Keratinocyte (primary cell): ENCODE results near the gene TACC3. TPM values are rescaled to one million over a fixed set of nuclear protein-coding genes. Genes with fewer than 3 reads are reported as not detected.

ENCODE experiments used
- DNase-seq: peaks from one replicate; pipeline ENCODE4 v3.0.0-alpha.2; 2011; ENCODE audit warnings: low read depth, missing footprints, low spot score
- FAIRE-seq: peaks from 2 replicates; lab custom pipeline; 2011; peaks lifted over from hg19 to GRCh38; lab: Jason Lieb, UNC
- H2AFZ ChIP-seq: 2 replicates; pipeline ENCODE4 v1.6.0; 2012; ENCODE audit warnings: low read length, control low read depth, inconsistent platforms; ENCODE audit not compliant: control insufficient read depth
- H3K27ac ChIP-seq: 2 replicates; pipeline ENCODE4 v1.5.1; 2011; ENCODE audit warnings: low read length; ENCODE audit not compliant: control insufficient read depth, insufficient read depth
- H3K27me3 ChIP-seq: 3 replicates; pipeline ENCODE4 v1.6.0; 2011; ENCODE audit warnings: low read length; ENCODE audit not compliant: control insufficient read depth, insufficient read depth; ENCODE audit errors: extremely low read depth
- H3K36me3 ChIP-seq, 2 experiments: 2 replicates in 1 of 2; 3 replicates in 1 of 2; pipeline ENCODE4 v1.5.1; 2011; ENCODE audit warnings: low read length in 2 of 2, mild to moderate bottlenecking in 1 of 2; ENCODE audit not compliant: control insufficient read depth in 2 of 2, insufficient read depth in 2 of 2; ENCODE audit errors: extremely low read depth in 1 of 2
- H3K4me1 ChIP-seq: 3 replicates; pipeline ENCODE4 v1.5.1; 2011; ENCODE audit warnings: low read length; ENCODE audit not compliant: control insufficient read depth, insufficient read depth; ENCODE audit errors: extremely low read depth
- H3K4me2 ChIP-seq: 3 replicates; pipeline ENCODE4 v1.6.0; 2011; ENCODE audit warnings: low read depth, low read length; ENCODE audit not compliant: control insufficient read depth, insufficient read depth; ENCODE audit errors: extremely low read depth
- H3K4me3 ChIP-seq, 3 experiments: fragments of 200-600 bp in 1 of 3; sonication (generic) in 1 of 3; 2 replicates in 2 of 3; 3 replicates in 1 of 3; pipeline ENCODE4 v1.5.1; 2011 to 2016; ENCODE audit warnings: low read length in 3 of 3, mild to moderate bottlenecking in 3 of 3, control low read depth in 2 of 3, inconsistent platforms in 1 of 3, low read depth in 1 of 3, mixed read lengths in 1 of 3, mixed run types in 1 of 3, moderate library complexity in 1 of 3; ENCODE audit not compliant: control insufficient read depth in 2 of 3, insufficient read depth in 2 of 3; ENCODE audit errors: extremely low read depth in 1 of 3
- H3K79me2 ChIP-seq: 2 replicates; pipeline ENCODE4 v1.6.0; 2012; ENCODE audit warnings: low read length; ENCODE audit not compliant: control insufficient read depth, insufficient read depth
- H3K9ac ChIP-seq: 3 replicates; pipeline ENCODE4 v1.6.0; 2011; ENCODE audit warnings: low read length; ENCODE audit not compliant: control insufficient read depth, insufficient read depth; ENCODE audit errors: extremely low read depth
- H3K9me1 ChIP-seq: 3 replicates; pipeline ENCODE4 v1.6.0; 2011; ENCODE audit warnings: low read length; ENCODE audit not compliant: control insufficient read depth, insufficient read depth; ENCODE audit errors: extremely low read depth
- H3K9me3 ChIP-seq: 2 replicates; pipeline ENCODE4 v1.5.1; 2012; ENCODE audit warnings: low read depth, low read length; ENCODE audit not compliant: control insufficient read depth
- H4K20me1 ChIP-seq: 3 replicates; pipeline ENCODE4 v1.6.0; 2011; ENCODE audit warnings: low read length; ENCODE audit not compliant: control insufficient read depth, insufficient read depth; ENCODE audit errors: extremely low read depth
- CTCF ChIP-seq, 3 experiments: IDR thresholded peaks in 1 of 3; conservative IDR thresholded peaks in 1 of 3; optimal IDR thresholded peaks in 1 of 3; 2 replicates in 2 of 3; 3 replicates in 1 of 3; pipeline versions ENCODE3 to v1.5.1; 2011; ENCODE audit warnings: low read length in 3 of 3, mild to moderate bottlenecking in 3 of 3, moderate library complexity in 2 of 3, control low read depth in 1 of 3, inconsistent platforms in 1 of 3; ENCODE audit not compliant: insufficient read depth in 2 of 3; ENCODE audit errors: extremely low read depth in 1 of 3
- EZH2 ChIP-seq: IDR thresholded peaks from one replicate; pipeline ENCODE4 v1.6.1; 2012; ENCODE audit warnings: inconsistent platforms, mild to moderate bottlenecking, low read length, moderate library complexity
- dilution Hi-C: fragments of 300-500 bp; cut with MboI; formaldehyde crosslinking; loops from one replicate; pipeline ENCODE4 v1.7.0; 2020; ENCODE audit warnings: low sequenced_read_pairs; ENCODE audit not compliant: extremely low pct_ligation_motif_present
- polyA plus RNA-seq, 5 experiments: library from polyadenylated mRNA; depleted of rRNA in 3 of 5; stranded (reverse) in 3 of 5; stranded (forward) in 1 of 5; unstranded in 1 of 5; fragments of >200 nt; gene quantifications; 1 replicate in 1 of 5; 2 replicates in 3 of 5; 3 replicates in 1 of 5; pipeline versions ENCODE4 v1.2.1 to v1.2.3, GENCODE V29; 2011 to 2012; ENCODE audit warnings: missing spikeins in 2 of 5, low read depth in 1 of 5, low replicate concordance in 1 of 5

Gene TACC3
- polyA plus RNA-seq, 1 donor (not counting 4 experiments of a cell fraction or from before 2014, with no cell fraction given): 19.1 TPM

DNA sequence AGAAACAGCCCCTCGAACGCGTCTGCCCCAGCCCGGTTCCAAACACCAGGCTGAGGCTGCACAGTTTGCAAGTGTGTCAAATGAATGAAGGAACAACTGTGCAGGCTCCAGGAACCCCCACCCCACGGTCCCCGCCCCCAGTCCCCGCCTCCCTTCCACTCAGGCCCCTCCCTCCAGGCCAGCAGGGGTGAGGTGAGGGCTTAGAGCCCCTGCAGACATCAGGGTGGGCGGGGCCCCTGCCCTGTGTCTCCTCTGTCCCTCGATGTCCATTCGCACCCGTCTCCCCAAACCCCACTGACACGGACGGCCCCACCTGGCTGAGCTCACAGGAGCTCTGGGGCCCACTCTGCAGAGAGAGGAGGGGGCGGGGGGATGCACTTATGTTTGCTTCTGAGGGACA lies 28.5 kb downstream of the TACC3 start:
- Histone ChIP-seq H3K4me3 (no peak overlapping the region), H3K4me1 (peaks cover 40% of the 10 kb centered on the region), H3K36me3 (no peaks in the 10 kb centered on the region), H4K20me1 (no peaks in the 10 kb centered on the region), H3K27ac (no peak overlapping the region), H2AFZ (no peak overlapping the region), H3K9ac (no peak overlapping the region), H3K79me2 (no peaks in the 10 kb centered on the region), H3K9me1 (no peaks in the 10 kb centered on the region), H3K27me3 (no peaks in the 10 kb centered on the region), H3K9me3 (no peaks in the 10 kb centered on the region), H3K4me2 (no peak overlapping the region)
- FAIRE-seq (no peak), DNase-seq (no peak)
- TF ChIP-seq CTCF (optimal IDR thresholded peaks at IDR 0.05 in 1 of 3, IDR thresholded peaks at IDR 0.05 in 1 of 3, conservative IDR thresholded peaks at IDR 0.05 in 1 of 3; ENCODE audit: extremely low read depth in 1 of 3, insufficient read depth in 2 of 3, low read length in 3 of 3): no peak
- no peak for TF ChIP-seq EZH2
- dilution Hi-C loops: no loop called here

DNA sequence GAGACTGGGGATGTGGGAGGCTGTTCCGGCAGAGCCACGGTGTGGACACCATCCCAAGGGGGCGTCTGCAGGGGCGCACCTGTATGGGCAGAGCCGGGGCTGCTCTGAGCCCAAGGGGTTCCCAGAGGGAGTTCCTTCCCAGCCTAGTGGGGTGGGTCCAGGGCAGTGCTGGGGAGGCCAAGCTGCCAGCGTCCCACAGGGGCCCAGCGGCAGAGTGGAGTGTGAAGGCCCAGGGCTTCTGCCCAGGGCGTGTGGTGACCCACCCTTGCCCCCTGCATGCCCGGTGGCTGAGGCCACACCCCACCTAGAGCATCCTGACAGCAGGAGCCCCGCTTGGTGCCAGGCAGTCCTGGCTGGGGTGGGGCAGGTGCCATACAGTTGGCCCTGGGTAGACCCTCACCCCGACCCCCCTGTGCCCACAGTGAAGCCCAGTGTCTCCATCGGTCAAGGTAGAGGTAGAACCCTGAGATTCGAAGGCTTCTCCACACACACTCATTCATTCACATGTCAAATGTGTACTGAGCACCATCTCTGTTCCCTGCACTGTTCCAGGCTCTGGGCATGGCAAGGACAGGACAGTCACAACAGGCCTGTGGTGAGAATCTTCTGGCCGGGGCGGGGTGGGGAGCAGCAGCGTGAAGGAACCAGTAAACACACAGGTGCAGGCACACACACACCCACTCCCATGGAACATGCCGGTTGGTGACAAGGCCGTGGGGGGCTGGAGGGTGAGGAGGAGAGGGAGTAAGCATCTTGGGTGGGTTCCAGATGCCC lies 29.2 kb downstream of the TACC3 start:
- dilution Hi-C loops: no loop called here
- H3K9me3 ChIP-seq: no peaks in the 10 kb centered on the region
- DNase-seq: no peak
- no peak for FAIRE-seq
- H4K20me1 ChIP-seq: no peaks in the 10 kb centered on the region
- H3K9ac ChIP-seq: no peak overlapping the region
- no peak overlapping the region for H3K27ac ChIP-seq
- H3K79me2 ChIP-seq: no peaks in the 10 kb centered on the region
- no peaks in the 10 kb centered on the region for H3K9me1 ChIP-seq
- no peak overlapping the region for H3K4me3 ChIP-seq
- H3K36me3 ChIP-seq: no peaks in the 10 kb centered on the region
- no peaks in the 10 kb centered on the region for H3K27me3 ChIP-seq
- no peak overlapping the region for H3K4me2 ChIP-seq
- no peak overlapping the region for H2AFZ ChIP-seq
- peaks cover 40% of the 10 kb centered on the region for H3K4me1 ChIP-seq
- no peak for TF ChIP-seq EZH2
- TF ChIP-seq CTCF (optimal IDR thresholded peaks at IDR 0.05 in 1 of 3, IDR thresholded peaks at IDR 0.05 in 1 of 3, conservative IDR thresholded peaks at IDR 0.05 in 1 of 3; ENCODE audit: extremely low read depth in 1 of 3, insufficient read depth in 2 of 3, low read length in 3 of 3): no peak
